Activated T-cell treated with anti-CD3 and anti-CD28 coated beads, Interleukin-2, amount 50 U/mL, for 4 hours (primary cell): Measurements from ENCODE around the gene FAT2. TPM values are rescaled to one million over a fixed set of nuclear protein-coding genes. Genes with fewer than 3 reads are reported as not detected.

ENCODE experiments used
- ATAC-seq, 2 donors: fragments of 200-7000 bp; cut with Tn5 transposase; one replicate each; pipeline ENCODE4 v1.10.0; 2021
- DNase-seq: peaks from one replicate; pipeline ENCODE4 v3.0.0-alpha.2; 2020
- H3K27me3 Mint-ChIP-seq: one replicate; pipeline ENCODE4 v1.8.0; 2021; ENCODE audit warnings: low read depth, mixed read lengths
- H3K36me3 Mint-ChIP-seq: one replicate; pipeline ENCODE4 v1.8.0; 2022; ENCODE audit warnings: mixed read lengths; ENCODE audit not compliant: insufficient read depth
- H3K4me1 Mint-ChIP-seq: one replicate; pipeline ENCODE4 v1.8.0; 2021; ENCODE audit warnings: low read depth, mixed read lengths
- H3K4me3 Mint-ChIP-seq: one replicate; pipeline ENCODE4 v1.8.0; 2021; ENCODE audit warnings: mild to moderate bottlenecking, moderate library complexity, mixed read lengths
- H3K9me3 Mint-ChIP-seq: one replicate; pipeline ENCODE4 v1.8.0; 2021; ENCODE audit warnings: mixed read lengths
- total RNA-seq, 3 donors: library from RNA; stranded (reverse); gene quantifications; one replicate each; pipeline ENCODE4 v1.2.1, GENCODE V29; 2021

The FAT2 gene, protein sequence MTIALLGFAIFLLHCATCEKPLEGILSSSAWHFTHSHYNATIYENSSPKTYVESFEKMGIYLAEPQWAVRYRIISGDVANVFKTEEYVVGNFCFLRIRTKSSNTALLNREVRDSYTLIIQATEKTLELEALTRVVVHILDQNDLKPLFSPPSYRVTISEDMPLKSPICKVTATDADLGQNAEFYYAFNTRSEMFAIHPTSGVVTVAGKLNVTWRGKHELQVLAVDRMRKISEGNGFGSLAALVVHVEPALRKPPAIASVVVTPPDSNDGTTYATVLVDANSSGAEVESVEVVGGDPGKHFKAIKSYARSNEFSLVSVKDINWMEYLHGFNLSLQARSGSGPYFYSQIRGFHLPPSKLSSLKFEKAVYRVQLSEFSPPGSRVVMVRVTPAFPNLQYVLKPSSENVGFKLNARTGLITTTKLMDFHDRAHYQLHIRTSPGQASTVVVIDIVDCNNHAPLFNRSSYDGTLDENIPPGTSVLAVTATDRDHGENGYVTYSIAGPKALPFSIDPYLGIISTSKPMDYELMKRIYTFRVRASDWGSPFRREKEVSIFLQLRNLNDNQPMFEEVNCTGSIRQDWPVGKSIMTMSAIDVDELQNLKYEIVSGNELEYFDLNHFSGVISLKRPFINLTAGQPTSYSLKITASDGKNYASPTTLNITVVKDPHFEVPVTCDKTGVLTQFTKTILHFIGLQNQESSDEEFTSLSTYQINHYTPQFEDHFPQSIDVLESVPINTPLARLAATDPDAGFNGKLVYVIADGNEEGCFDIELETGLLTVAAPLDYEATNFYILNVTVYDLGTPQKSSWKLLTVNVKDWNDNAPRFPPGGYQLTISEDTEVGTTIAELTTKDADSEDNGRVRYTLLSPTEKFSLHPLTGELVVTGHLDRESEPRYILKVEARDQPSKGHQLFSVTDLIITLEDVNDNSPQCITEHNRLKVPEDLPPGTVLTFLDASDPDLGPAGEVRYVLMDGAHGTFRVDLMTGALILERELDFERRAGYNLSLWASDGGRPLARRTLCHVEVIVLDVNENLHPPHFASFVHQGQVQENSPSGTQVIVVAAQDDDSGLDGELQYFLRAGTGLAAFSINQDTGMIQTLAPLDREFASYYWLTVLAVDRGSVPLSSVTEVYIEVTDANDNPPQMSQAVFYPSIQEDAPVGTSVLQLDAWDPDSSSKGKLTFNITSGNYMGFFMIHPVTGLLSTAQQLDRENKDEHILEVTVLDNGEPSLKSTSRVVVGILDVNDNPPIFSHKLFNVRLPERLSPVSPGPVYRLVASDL (N-terminal part only)
- not detected for total RNA-seq

- no peaks in the 10 kb centered on the region for H3K9me3 Mint-ChIP-seq
- H3K27me3 Mint-ChIP-seq: no peaks in the 10 kb centered on the region
- H3K4me1 Mint-ChIP-seq: no peaks in the 10 kb centered on the region
- DNase-seq (no peak), ATAC-seq (no peak)
- H3K4me3 Mint-ChIP-seq: no peak within 1 kb of the TSS
- no peaks in the 10 kb centered on the region for H3K36me3 Mint-ChIP-seq
Measured at GRCh38 chr5:151591144-151591819, at the start of gene FAT2. TSS of gene FAT2 (minus strand) at chr5:151591331. CDS start at chr5:151568931, 22,400 bp downstream.

DNA sequence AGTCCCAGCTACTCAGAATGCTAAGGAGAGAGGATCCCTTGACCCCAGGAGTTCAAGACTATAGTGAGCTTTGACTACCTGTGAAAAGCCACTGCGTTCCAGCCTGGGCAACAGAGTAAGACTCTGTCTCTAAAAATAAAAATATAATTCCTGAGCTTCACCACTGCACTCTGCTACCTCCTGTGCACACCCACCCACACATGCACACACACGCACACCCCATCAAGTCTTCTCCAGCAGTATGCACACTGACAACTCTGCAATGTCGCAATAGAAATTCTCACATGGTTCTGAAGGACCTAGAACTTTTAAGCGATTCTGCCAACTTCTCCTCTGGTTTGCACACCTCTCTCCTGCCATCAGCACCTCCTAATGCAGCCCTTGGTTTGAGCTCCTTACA is 47.5 kb upstream of the FAT2 start:
- Mint-ChIP-seq H3K4me1 (peaks cover 12% of the 10 kb centered on the region), H3K36me3 (no peaks in the 10 kb centered on the region), H3K9me3 (no peaks in the 10 kb centered on the region), H3K4me3 (no peak overlapping the region), H3K27me3 (peaks cover 3% of the 10 kb centered on the region)
- no peak for ATAC-seq
- DNase-seq: no peak

DNA sequence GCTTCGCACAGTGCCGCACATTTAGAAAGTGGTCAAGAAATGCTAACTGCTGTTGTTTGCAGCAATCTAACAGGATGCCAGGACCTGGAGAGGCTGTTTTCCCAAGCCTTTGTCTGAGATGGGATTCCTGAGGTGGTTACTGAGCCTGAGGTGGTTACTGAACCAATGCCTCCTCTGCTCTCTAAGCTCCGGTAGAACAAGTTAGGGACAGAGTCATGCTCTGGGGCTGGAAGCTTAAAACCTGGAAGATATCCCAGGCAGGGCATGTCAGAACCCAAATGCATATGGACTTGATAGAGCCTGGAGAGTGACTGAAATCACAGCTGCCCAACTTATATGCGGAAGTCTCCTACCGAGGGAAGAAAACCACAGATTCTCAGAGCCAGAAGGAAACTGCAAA is 46.5 kb upstream of the FAT2 start:
- no peak for ATAC-seq
- Mint-ChIP-seq H3K4me1 (peaks cover 12% of the 10 kb centered on the region), H3K9me3 (no peaks in the 10 kb centered on the region), H3K36me3 (no peaks in the 10 kb centered on the region), H3K27me3 (peaks cover 5% of the 10 kb centered on the region), H3K4me3 (no peak overlapping the region)
- no peak for DNase-seq

DNA sequence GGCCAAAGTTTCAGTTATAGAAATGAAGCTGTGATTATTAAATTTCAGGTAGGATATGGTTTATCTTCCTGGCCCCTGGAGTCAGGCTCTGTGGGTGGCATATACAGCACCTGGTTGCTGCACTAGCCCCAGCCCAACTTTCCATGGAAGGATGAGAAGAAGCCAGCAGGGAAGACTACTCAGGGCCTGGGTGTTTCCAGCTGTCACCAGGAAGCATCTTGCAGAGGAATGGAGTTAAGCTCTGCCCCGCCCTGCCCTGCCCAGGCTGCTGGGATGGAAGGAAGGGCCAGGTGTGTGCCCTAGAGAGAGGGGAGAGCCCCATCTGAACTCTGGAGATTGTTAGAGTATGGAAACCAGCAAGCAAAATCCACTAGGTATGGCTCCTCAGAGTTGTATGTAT is 42.8 kb upstream of the FAT2 start:
- DNase-seq (no peak), ATAC-seq (no peak)
- Mint-ChIP-seq H3K27me3 (peaks cover 7% of the 10 kb centered on the region), H3K4me1 (no peaks in the 10 kb centered on the region), H3K36me3 (no peaks in the 10 kb centered on the region), H3K4me3 (no peak overlapping the region), H3K9me3 (no peaks in the 10 kb centered on the region)

DNA sequence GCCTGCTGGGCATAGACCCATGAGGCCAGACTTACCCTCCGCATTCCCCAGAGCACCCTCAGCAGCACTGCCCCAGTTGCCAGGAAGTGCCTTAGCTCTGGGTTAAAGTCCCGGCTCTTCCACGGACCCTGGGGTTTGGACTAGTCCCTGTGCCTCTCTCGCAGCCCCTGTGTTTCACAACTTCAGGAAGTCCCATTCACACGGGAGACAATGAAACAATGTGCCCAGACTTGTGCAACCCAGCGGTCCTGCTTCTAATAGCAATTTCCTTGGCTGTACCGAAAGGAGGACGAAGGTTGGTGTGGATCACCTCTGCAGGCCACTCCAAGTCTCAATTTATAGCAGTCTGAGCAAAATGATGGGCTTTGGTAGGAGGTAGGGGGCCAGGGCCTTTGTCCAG is 41.8 kb upstream of the FAT2 start:
- Mint-ChIP-seq H3K4me1 (no peaks in the 10 kb centered on the region), H3K27me3 (peaks cover 7% of the 10 kb centered on the region), H3K4me3 (no peak overlapping the region), H3K9me3 (no peaks in the 10 kb centered on the region), H3K36me3 (no peaks in the 10 kb centered on the region)
- ATAC-seq (no peak), DNase-seq (no peak)

- Mint-ChIP-seq H3K4me3 (no peak overlapping the region), H3K4me1 (no peaks in the 10 kb centered on the region), H3K9me3 (no peaks in the 10 kb centered on the region), H3K36me3 (no peaks in the 10 kb centered on the region), H3K27me3 (peaks cover 7% of the 10 kb centered on the region)
- ATAC-seq (no peak), DNase-seq (no peak)
Measured at GRCh38 chr5:151632524-151632923, 41.4 kb upstream of the FAT2 start.

DNA sequence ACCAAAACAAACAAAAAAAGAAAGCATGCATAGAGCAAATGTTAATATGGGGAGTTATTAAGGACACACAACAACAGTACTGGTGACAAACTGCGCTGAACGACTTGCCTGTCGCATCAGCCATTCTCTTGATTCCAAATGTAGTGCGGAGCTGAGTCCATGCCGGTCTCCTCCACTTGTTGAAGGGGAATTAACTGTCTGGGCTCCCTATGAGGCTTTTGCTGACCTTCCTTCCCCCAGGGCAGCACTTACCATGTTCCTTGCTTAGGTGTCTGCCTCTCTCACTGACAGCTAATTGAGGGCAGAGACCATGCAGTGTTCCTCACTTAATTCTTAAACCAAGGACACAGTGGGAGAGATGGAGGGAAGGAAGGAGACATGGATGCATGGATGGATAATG is 40.8 kb upstream of the FAT2 start:
- Mint-ChIP-seq H3K4me3 (no peak overlapping the region), H3K4me1 (no peaks in the 10 kb centered on the region), H3K27me3 (peaks cover 7% of the 10 kb centered on the region), H3K36me3 (no peaks in the 10 kb centered on the region), H3K9me3 (no peaks in the 10 kb centered on the region)
- DNase-seq (no peak), ATAC-seq (no peak)

GRCh38 chr5:151630088-151630487 is 39.0 kb upstream of the FAT2 start:
- Mint-ChIP-seq H3K4me1 (no peaks in the 10 kb centered on the region), H3K36me3 (no peaks in the 10 kb centered on the region), H3K27me3 (peaks cover 3% of the 10 kb centered on the region), H3K9me3 (no peaks in the 10 kb centered on the region), H3K4me3 (no peak overlapping the region)
- DNase-seq (no peak), ATAC-seq (no peak)

DNA sequence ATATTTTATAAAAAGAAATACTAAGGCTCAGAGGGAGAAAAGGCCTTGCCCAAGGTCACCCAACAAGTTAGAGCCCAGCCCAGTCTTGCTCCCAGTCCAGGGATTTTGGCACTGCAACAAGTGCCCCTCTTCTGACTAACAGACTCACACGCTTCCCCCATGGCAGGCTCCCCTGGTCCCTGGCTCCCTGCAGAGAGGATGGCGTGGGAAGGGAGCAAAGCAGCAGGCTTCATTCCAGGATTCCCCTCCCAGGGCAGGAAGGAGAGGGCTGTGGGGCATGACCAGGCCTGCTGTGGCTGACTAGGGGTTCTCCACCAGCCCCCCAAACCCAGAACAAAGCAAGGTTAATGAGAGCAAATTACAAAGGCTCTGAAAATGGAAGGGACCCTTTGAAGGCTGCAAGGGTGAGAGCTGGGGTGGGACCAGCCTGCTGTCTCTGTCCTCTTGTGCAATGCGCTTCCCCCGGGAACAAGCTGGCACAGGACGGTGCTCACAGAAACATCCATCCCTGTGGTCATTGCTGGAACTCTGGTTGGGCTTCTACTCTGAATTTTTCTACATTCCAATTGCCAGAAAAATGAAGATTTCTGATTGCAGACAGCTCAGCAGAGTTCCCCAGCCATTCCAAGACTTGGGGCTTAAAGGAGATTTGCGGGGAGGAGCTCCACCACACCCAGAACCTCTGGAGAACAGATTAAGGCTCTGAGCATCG is 37.1 kb upstream of the FAT2 start:
- H3K36me3 Mint-ChIP-seq: no peaks in the 10 kb centered on the region
- H3K4me1 Mint-ChIP-seq: no peaks in the 10 kb centered on the region
- H3K27me3 Mint-ChIP-seq: peaks cover 2% of the 10 kb centered on the region
- no peak overlapping the region for H3K4me3 Mint-ChIP-seq
- no peak for ATAC-seq
- H3K9me3 Mint-ChIP-seq: no peaks in the 10 kb centered on the region
- DNase-seq: no peak

DNA sequence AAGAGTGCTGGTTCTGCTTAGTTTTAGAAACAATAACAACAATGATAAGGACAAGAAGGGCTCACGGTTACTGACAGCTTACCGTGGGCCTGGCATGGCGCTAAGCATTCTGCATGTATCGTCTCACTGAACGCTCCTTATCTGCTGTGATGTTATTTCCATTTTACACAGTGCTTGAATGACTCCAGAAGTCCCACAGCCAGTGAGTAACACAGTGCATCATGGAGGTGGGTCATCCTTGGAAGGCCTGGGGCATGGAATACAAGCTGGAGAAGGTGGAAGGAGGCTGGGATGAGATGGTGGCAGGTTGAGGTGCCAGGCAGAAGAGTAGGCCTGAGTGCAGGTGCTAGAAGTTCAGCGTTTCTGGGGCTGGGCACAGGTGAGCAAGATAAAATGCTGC is 36.5 kb upstream of the FAT2 start:
- ATAC-seq: no peak
- no peak for DNase-seq
- Mint-ChIP-seq H3K36me3 (no peaks in the 10 kb centered on the region), H3K4me3 (no peak overlapping the region), H3K4me1 (no peaks in the 10 kb centered on the region), H3K27me3 (peaks cover 1% of the 10 kb centered on the region), H3K9me3 (no peaks in the 10 kb centered on the region)

DNA sequence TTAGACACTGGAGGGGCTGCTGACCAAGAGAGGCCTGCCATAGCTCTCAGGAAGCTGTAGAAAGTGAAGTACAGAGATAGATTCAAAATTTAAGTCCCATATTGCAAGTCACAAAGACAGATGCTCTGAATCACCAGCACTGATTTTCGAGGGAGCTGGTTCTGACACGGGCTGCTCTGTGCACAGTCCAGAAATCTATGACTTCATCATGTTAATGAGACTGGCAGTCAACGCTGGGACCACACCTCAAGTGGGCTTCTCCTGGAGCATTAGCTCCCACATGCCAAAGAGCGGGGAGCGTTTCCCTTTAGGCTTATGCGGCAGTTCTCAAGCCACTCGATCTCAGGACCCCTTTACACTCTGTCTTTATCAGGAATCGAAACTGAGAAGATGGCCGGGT is 34.2 kb upstream of the FAT2 start:
- Mint-ChIP-seq H3K36me3 (no peaks in the 10 kb centered on the region), H3K4me3 (no peak overlapping the region), H3K27me3 (peaks cover 12% of the 10 kb centered on the region), H3K9me3 (no peaks in the 10 kb centered on the region), H3K4me1 (no peaks in the 10 kb centered on the region)
- DNase-seq (no peak), ATAC-seq (no peak)

GRCh38 chr5:151624476-151624875 is 33.3 kb upstream of the FAT2 start:
- no peak for ATAC-seq
- no peak overlapping the region for H3K4me3 Mint-ChIP-seq
- H3K4me1 Mint-ChIP-seq: no peaks in the 10 kb centered on the region
- no peak for DNase-seq
- H3K9me3 Mint-ChIP-seq: no peaks in the 10 kb centered on the region
- H3K27me3 Mint-ChIP-seq: peaks cover 11% of the 10 kb centered on the region
- no peaks in the 10 kb centered on the region for H3K36me3 Mint-ChIP-seq

GRCh38 chr5:151622367-151623088 is 31.4 kb upstream of the FAT2 start:
- Mint-ChIP-seq H3K36me3 (no peaks in the 10 kb centered on the region), H3K4me3 (no peak overlapping the region), H3K4me1 (no peaks in the 10 kb centered on the region), H3K27me3 (peaks cover 11% of the 10 kb centered on the region), H3K9me3 (no peaks in the 10 kb centered on the region)
- ATAC-seq (no peak), DNase-seq (no peak)
